Measurements from ENCODE around the gene RNF152.

Gene RNF152

GRCh38 chr18:61894751-61895524 is 2.1 kb upstream of the RNF152 start:
- DNase-seq (ENCODE audit: low spot score), result peak; percentile 6

DNA sequence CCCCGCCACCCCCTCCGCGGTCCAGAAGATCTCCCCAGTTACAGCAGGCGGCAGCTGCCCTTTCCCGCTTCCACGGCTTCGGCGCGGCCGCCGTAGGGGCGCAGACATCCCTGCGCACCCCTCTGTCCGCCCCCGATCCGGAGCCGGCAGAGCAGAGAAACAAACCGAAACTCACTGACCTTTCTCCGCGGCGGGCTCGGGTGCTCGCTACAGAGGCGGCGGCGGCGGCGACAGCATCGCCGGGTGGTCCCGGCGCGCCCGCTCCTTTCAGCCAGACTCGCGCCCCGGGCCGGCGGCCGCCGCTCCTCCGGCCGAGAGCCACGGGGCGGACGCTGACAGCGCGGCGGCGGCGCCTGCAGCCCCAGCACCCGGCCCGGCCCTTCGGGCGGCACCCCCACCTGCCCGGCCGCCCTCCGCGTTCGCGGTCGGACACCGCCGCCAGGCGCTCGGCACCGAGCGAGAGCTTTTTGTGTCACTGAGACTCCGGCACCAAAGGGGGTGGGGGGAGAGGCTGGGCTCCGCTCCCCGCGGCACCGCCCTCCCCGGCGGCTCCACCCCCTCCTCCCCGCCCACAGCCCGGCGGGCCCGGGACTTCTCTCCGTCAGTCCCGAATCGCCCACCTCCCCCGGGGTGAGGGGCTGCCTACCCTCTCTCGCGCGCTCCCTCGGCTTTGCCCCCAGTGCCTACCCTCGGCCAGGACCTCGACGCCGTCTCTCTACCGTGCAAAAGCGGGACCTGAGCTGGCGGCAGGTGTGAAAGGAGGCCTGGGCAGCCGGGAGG is 1.4 kb upstream of the RNF152 start:
- peak; percentile 79 for DNase-seq (ENCODE audit: low spot score)

DNA sequence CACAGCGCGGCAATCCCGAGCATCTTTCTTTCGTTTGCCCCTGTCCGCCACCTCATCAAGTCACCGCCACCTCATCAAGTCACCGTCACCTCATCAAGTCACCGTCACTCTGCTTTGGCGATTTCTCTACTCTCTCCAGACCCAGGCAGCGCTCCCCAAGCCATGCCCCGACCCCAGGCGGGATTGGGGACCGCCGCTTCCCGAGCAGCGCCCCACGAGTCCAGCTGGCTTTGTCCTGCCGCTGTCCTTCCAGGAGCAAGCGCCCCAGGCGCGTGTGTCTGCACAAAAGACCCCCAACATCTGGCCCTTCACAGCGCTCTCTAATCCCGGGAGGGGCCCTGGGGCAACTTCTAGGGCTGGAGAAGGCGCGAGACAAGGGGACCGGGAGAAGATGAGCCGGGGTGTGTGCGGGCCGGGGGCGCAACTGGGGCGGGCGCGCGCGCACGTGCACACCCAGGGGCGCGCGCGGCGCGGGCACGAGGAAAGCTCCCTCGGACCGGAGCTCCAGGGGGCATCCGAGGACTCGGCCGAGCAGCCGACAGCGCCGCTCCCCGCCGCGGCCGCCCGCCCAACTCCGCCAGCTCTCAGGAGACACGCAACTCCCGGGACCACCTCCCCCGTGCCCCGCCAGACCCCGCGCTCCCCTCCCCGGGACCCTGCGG is 633 bp upstream of the RNF152 start:
- peak; percentile 30 for DNase-seq (ENCODE audit: low spot score)

DNA sequence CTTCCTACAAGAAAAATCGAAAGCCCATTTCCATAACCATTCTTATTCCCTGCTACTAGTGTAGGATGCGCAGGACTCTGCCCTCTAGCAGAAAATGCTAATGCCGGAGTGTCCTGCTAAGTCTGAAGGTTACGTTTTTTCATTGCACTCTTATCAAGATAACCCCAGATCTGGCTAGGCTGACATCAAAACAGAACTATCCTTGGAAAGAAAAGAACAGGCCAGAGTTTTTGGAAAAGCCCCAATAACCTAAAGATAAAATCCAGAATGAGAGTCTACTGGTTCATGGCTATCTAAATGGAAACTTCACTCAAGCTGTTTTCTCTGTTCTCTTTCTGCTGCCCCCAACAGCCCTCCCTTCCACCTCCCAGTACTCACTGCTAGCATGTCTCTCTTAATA is 913 bp downstream of the RNF152 start:
- no peak for DNase-seq (ENCODE audit: low spot score)

GRCh38 chr18:61891271-61891670 is 1.5 kb downstream of the RNF152 start:
- DNase-seq (ENCODE audit: low spot score), result no peak

DNA sequence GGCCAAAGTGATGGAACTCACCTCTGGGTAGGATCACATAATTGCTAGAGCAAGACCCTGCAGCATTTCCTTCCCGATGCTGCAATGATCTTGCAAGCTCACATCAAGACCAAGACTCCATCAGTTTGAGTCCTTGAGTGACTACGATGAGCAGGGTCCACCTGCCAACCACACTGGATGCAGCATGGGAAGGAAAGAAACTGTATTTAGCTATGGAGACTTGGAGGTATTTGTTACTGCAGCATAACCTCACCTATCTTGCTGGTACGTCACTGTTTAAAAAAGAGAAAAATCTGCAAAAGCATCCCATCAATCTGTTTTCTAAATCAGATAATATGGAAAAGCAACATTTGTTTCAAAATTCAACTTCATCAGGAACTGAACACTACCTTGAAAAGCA is 2.5 kb downstream of the RNF152 start:
- no peak for DNase-seq (ENCODE audit: low spot score)

DNA sequence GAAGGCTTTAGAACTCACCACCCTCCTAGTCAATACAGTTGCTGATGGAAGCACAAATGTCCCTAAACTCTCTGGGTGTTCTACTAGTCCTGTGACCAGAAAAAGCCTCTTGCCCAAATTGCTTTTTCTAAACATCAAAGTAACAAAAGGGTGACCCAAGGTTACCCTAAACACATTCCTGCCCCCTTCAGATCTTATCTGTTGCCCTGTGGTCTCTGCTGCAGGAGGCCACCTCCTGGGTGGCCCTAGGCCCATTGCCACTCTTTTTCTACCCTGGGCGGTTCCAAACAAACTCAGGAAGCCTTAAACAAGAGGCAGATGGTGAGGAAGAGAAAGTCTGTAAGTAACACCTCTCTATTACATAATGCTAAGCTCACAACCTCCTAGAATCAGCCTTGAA is 3.3 kb downstream of the RNF152 start:
- DNase-seq (ENCODE audit: low spot score), result no peak

DNA sequence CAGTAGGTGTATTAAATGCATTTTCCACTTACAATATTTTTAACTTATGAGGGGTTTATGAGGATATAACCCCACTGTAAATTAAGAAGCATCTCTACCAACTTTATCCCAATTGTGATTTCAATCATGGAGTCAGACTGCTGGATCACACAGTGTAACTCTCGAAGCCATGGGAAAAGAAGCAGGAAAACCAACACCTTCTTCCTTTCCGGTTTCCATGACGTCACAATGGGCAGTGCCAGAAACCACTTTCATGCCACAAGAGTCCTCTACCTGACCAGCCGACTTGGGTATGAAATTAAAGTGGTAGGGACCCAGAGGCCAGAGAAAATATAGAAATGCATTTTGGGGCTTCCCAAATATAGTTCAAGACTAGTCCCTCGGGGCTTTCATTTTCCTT is 4.2 kb downstream of the RNF152 start:
- no peak for DNase-seq (ENCODE audit: low spot score)

GRCh38 chr18:61887838-61888237 is 5.0 kb downstream of the RNF152 start:
- no peak for DNase-seq (ENCODE audit: low spot score)

- no peak for DNase-seq (ENCODE audit: low spot score)
These were observed 9.3 kb downstream of the RNF152 start for GRCh38 chr18:61883547-61883946.

DNA sequence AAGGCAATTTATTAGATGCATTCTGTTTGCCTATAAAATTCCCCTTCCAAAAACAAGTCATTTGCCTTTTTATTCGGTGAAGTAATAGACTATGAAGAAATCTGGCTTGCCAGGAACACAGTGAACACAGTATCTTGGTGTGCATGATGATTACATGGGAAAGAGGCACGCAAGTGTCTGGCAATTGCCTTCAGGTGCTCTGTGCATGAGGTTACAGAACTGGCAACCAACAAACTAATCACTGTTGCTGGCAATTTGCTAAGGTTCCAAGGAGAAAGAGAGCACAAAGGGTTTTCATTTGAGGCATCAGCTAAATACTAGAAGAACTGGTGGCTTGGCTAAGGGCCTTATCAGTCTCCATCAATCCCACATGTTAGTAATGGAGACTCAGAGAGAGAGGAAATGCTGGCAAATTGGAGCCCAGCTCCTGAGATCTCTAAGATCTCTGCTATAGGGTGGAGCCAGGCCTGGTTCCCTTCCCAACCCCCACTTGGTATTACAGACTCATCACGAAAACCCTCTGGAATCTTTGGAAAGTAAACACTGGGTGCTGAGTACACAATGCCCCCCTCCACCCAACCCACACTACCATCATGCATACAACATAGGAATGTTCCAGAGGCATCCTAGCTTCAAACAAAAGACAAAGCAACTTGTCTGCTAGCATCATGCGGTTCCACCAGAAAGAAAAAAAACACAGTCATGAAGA is 10.4 kb downstream of the RNF152 start:
- DNase-seq (ENCODE audit: low spot score), result no peak

DNA sequence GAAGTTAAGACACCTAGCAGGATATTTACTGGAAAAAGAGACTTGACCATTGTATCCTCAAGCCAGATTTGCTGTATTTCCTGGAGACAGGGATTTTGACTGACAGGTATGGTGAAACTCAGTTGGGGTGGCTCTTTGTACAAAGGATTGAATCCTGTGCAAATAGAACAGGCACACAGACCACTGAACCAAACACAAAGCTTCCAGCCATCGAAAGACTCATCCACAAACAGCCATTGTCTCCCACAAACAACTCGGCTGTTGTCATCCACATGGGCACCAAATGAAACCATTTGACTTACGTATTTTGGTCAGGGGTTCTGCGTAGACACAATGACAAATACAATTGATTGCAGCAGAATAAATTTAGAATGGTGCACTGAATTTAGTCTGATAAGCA is 15.9 kb downstream of the RNF152 start:
- no peak for DNase-seq (ENCODE audit: low spot score)

DNA sequence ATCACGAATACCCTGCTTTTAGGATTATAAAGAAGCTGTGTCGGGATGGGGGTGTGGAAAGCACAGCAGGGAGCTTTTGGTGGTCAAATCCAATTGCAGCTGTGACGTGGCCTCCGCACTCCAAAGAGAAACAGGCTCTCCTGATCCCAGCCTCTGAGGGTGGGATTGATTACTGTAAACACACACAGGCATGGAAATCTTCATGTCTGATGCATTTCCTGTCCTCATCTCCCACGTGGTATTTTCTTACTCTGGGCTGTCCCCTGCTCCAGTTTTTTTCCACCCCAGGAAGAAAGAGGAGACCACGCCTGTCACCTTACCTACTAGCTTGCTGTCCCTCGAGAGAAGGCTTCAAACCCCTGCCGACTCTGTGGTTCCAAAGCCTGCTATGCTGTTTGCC is 22.7 kb downstream of the RNF152 start:
- no peak for DNase-seq (ENCODE audit: low spot score)

- DNase-seq (ENCODE audit: low spot score), result no peak
These were observed 23.2 kb downstream of the RNF152 start for GRCh38 chr18:61869636-61870035.

- DNase-seq (ENCODE audit: low spot score), result no peak
These were observed 27.2 kb downstream of the RNF152 start for GRCh38 chr18:61865466-61866175.

- no peak for DNase-seq (ENCODE audit: low spot score)
These were observed 31.4 kb downstream of the RNF152 start for GRCh38 chr18:61861372-61861771.

GRCh38 chr18:61860302-61860701 is 32.5 kb downstream of the RNF152 start:
- DNase-seq (ENCODE audit: low spot score), result no peak

DNA sequence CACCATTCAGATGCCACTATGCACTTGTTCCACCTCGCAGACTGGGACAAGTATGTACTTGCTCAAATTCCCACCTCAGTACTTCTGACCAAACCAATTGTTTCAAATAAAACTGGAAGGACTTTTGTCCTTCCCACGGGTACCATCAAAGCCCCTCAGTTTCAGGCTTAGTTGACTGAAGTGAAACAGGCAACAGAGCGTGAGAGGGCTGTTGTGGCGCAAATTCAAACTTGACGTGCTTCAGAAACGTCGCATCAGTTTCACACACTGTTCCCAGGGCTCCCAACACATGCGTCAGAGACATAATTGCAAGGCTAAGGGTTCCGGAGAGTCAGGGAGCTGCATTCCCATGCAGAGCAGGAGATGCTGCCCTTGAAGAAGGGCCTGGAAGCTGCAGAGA is 33.7 kb downstream of the RNF152 start:
- DNase-seq (ENCODE audit: low spot score), result no peak

DNA sequence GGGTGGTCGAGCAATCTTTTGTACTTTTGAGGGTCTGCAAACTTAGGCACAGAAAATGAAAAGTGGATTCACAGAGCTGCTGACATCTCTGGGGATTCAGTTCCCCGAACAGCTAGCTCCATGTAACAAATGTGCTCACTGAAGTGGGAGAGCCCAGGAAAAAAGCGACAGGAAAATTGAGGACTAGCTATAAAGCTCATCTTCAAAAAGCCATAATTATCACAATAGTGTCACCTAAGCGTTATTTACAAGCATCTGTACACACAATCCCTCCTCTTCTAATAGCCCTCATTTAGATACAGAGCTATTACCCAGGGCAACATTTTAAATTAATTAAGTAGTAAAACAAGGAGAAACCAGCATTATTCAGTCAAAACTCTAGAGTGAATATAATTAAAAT is 36.1 kb downstream of the RNF152 start:
- DNase-seq (ENCODE audit: low spot score), result no peak

- no peak for DNase-seq (ENCODE audit: low spot score)
These were observed 37.1 kb downstream of the RNF152 start for GRCh38 chr18:61855449-61856378.

Measured in germinal center (tissue), 1 donor.